PC-9 (cell line): ENCODE results near the gene PRKX. TPM values are rescaled to one million over a fixed set of nuclear protein-coding genes. Genes with fewer than 3 reads are reported as not detected.

Source experiments
- BruUV-seq: library from RNA; stranded (reverse); fragments of 400-500 nt; replicated peaks from 2 replicates; lab custom pipeline; 2021; lab: Mats Ljungman, UMichigan
- CTCF ChIA-PET: fragments of 300-600 bp; sonication (Branson Sonifier 250); formaldehyde crosslinking; loops from one replicate; lab custom pipeline; 2022; ENCODE audit warnings: antibody characterized with exemption; lab: Charles Lee
- POLR2A ChIA-PET: fragments of 300-600 bp; sonication (Branson Sonifier 250); formaldehyde crosslinking; loops from one replicate; lab custom pipeline; 2022; ENCODE audit warnings: antibody characterized with exemption; ENCODE audit not compliant: unreplicated experiment; lab: Charles Lee
- DNase-seq, 2 experiments: peaks; one replicate each; pipeline versions ENCODE4 v3.0.0 to v3.0.0-alpha.2; 2015 to 2022; ENCODE audit warnings: mixed read lengths in 1 of 2
- H2AFZ ChIP-seq: fragments of 200-600 bp; sonication (generic); 2 replicates; pipeline ENCODE4 v1.8.1; 2017; ENCODE audit warnings: antibody characterized with exemption
- H3F3A ChIP-seq: fragments of 200-600 bp; sonication (generic); 2 replicates; pipeline ENCODE4 v1.8.1; 2017; ENCODE audit warnings: antibody characterized with exemption, mild to moderate bottlenecking, low read depth; ENCODE audit not compliant: insufficient read depth
- H3K27ac ChIP-seq: fragments of 200-600 bp; sonication (generic); 2 replicates; pipeline ENCODE4 v1.6.1; 2016; ENCODE audit warnings: mixed run types
- H3K27me3 ChIP-seq: fragments of 200-600 bp; sonication (generic); 2 replicates; pipeline ENCODE4 v1.6.1; 2016; ENCODE audit warnings: low read depth, mixed run types; ENCODE audit not compliant: insufficient read depth
- H3K36me3 ChIP-seq: fragments of 200-600 bp; sonication (generic); 2 replicates; pipeline ENCODE4 v1.6.1; 2016; ENCODE audit warnings: low read depth, mixed run types
- H3K4me1 ChIP-seq: fragments of 200-600 bp; sonication (generic); replicated peaks from 2 replicates; pipeline ENCODE4 v1.6.1; 2016; ENCODE audit warnings: mixed run types; ENCODE audit not compliant: insufficient read depth
- H3K4me2 ChIP-seq: fragments of 200-600 bp; sonication (generic); 2 replicates; pipeline ENCODE4 v1.6.1; 2017; ENCODE audit warnings: mixed run types
- H3K4me3 ChIP-seq: fragments of 200-600 bp; sonication (generic); 2 replicates; pipeline ENCODE4 v1.6.1; 2016; ENCODE audit warnings: mixed run types
- H3K79me2 ChIP-seq: fragments of 200-600 bp; sonication (generic); 2 replicates; pipeline ENCODE4 v1.6.1; 2017; ENCODE audit warnings: low read depth, mixed run types
- H3K9me2 ChIP-seq: fragments of 200-600 bp; sonication (generic); 2 replicates; pipeline ENCODE4 v1.8.1; 2017; ENCODE audit warnings: mild to moderate bottlenecking; ENCODE audit not compliant: insufficient read depth
- H3K9me3 ChIP-seq: fragments of 200-600 bp; sonication (generic); 2 replicates; pipeline ENCODE4 v1.8.1; 2016; ENCODE audit warnings: low read depth; ENCODE audit not compliant: insufficient read depth
- H4K20me1 ChIP-seq: fragments of 200-600 bp; sonication (generic); 2 replicates; pipeline ENCODE4 v1.8.1; 2017; ENCODE audit not compliant: insufficient read depth
- EZH2 ChIP-seq: fragments of 200-600 bp; sonication (generic); IDR thresholded peaks from 2 replicates; pipeline ENCODE4 v1.8.0; 2017; ENCODE audit warnings: antibody characterized with exemption, low read depth
- intact Hi-C: fragments of 100-400 bp; cut with micrococcal nuclease; formaldehyde crosslinking; loops from one replicate; pipeline ENCODE4 v1.10.0; 2022; ENCODE audit not compliant: unreplicated experiment
- total RNA-seq: library from RNA; stranded (reverse); gene quantifications from 2 replicates; pipeline ENCODE4 v1.2.3, GENCODE V29; 2021
- TF ChIP-seq, protein P1 (sequence below): fragments of 200-600 bp; sonication (generic); conservative IDR thresholded peaks from 2 replicates; pipeline ENCODE4 v1.6.1; 2017; ENCODE audit warnings: mixed run types, antibody characterized with exemption, mild to moderate bottlenecking, moderate library complexity

Gene PRKX
- total RNA-seq, 1 experiment from 2014 or later, result 31.5 TPM

DNA sequence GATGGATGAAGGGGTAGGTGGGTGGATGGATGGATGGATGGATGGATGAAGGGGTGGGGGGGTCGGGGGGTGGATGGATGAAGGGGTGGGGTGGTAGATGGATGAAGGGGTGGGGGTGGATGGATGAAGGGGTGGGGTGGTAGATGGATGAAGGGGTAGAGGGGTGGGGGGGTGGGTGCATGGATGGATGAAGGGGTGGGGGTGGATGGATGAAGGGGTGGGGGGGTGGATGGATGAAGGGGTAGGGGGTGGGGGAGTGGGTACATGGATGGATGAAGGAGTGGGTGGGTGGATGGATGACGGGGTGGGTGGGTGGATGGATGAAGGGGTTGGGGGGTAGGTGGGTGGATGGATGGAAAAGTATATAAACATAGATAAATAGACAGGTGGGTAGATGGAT, 74.2 kb downstream of the PRKX start:
- no peaks in the 10 kb centered on the region for H3K36me3 ChIP-seq
- no peak for TF ChIP-seq EZH2
- TF ChIP-seq, protein P1, sequence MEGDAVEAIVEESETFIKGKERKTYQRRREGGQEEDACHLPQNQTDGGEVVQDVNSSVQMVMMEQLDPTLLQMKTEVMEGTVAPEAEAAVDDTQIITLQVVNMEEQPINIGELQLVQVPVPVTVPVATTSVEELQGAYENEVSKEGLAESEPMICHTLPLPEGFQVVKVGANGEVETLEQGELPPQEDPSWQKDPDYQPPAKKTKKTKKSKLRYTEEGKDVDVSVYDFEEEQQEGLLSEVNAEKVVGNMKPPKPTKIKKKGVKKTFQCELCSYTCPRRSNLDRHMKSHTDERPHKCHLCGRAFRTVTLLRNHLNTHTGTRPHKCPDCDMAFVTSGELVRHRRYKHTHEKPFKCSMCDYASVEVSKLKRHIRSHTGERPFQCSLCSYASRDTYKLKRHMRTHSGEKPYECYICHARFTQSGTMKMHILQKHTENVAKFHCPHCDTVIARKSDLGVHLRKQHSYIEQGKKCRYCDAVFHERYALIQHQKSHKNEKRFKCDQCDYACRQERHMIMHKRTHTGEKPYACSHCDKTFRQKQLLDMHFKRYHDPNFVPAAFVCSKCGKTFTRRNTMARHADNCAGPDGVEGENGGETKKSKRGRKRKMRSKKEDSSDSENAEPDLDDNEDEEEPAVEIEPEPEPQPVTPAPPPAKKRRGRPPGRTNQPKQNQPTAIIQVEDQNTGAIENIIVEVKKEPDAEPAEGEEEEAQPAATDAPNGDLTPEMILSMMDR, result no peak
- no peaks in the 10 kb centered on the region for H3K79me2 ChIP-seq
- no peak for DNase-seq
- CTCF ChIA-PET, result no interaction called here
- no peaks in the 10 kb centered on the region for H3K27me3 ChIP-seq
- no peaks in the 10 kb centered on the region for H4K20me1 ChIP-seq
- H3K4me1 ChIP-seq, result no peaks in the 10 kb centered on the region
- no peaks in the 10 kb centered on the region for H3F3A ChIP-seq
- H3K27ac ChIP-seq, result no peak overlapping the region
- H2AFZ ChIP-seq, result no peak overlapping the region
- no peaks in the 10 kb centered on the region for H3K9me3 ChIP-seq
- no peaks in the 10 kb centered on the region for H3K9me2 ChIP-seq
- POLR2A ChIA-PET, result no interaction called here
- intact Hi-C loops, result loop anchor here (5.0 to 10.0 kb wide), 2 partner anchors 602 to 764 kb away; no protein-coding TSS in a partner anchor
- H3K4me3 ChIP-seq, result no peak overlapping the region
- H3K4me2 ChIP-seq, result no peak overlapping the region
- no TSS peak for BruUV-seq

GRCh38 chrX:3638280-3638873, 75.1 kb downstream of the PRKX start:
- no peaks in the 10 kb centered on the region for H4K20me1 ChIP-seq
- no peaks in the 10 kb centered on the region for H3F3A ChIP-seq
- no peak overlapping the region for H3K4me3 ChIP-seq
- no peaks in the 10 kb centered on the region for H3K9me3 ChIP-seq
- H2AFZ ChIP-seq, result no peak overlapping the region
- TF ChIP-seq, protein P1, result peak; percentile 89
- TF ChIP-seq EZH2, result no peak
- H3K36me3 ChIP-seq, result no peaks in the 10 kb centered on the region
- no peak overlapping the region for H3K4me2 ChIP-seq
- no peaks in the 10 kb centered on the region for H3K27me3 ChIP-seq
- POLR2A ChIA-PET, result no interaction called here
- intact Hi-C loops, result loop anchor here (5.0 to 10.0 kb wide), 2 partner anchors 601 to 764 kb away; no protein-coding TSS in a partner anchor
- DNase-seq, result peak; percentile 11 to 39
- no peaks in the 10 kb centered on the region for H3K9me2 ChIP-seq
- H3K79me2 ChIP-seq, result no peaks in the 10 kb centered on the region
- H3K4me1 ChIP-seq, result no peaks in the 10 kb centered on the region
- no peak overlapping the region for H3K27ac ChIP-seq
- BruUV-seq, result no TSS peak
- CTCF ChIA-PET, result no interaction called here

GRCh38 chrX:3636803-3637202, 76.6 kb downstream of the PRKX start:
- H3K4me2 ChIP-seq, result no peak overlapping the region
- BruUV-seq, result no TSS peak
- no peak for TF ChIP-seq EZH2
- TF ChIP-seq, protein P1, result no peak
- no peak overlapping the region for H3K27ac ChIP-seq
- H3K4me1 ChIP-seq, result no peaks in the 10 kb centered on the region
- POLR2A ChIA-PET, result no interaction called here
- no peaks in the 10 kb centered on the region for H3K9me2 ChIP-seq
- H3K9me3 ChIP-seq, result no peaks in the 10 kb centered on the region
- H3K27me3 ChIP-seq, result no peaks in the 10 kb centered on the region
- intact Hi-C loops, result loop anchor here (5.0 to 10.0 kb wide), 2 partner anchors 600 to 762 kb away; no protein-coding TSS in a partner anchor
- H3K4me3 ChIP-seq, result no peak overlapping the region
- H3K79me2 ChIP-seq, result no peaks in the 10 kb centered on the region
- no peak overlapping the region for H2AFZ ChIP-seq
- H4K20me1 ChIP-seq, result no peaks in the 10 kb centered on the region
- CTCF ChIA-PET, result interaction anchor here (0.6 kb wide), 1 partner anchor 825 kb away, joined by 3 read pairs; no protein-coding TSS in a partner anchor
- DNase-seq, result no peak
- no peaks in the 10 kb centered on the region for H3K36me3 ChIP-seq
- H3F3A ChIP-seq, result no peaks in the 10 kb centered on the region
